ENCODE measurements around the gene LPCAT1.
"Not testable (repeated sequence)": the region's sequence is repeated elsewhere in the genome, so short reads cannot be mapped to it uniquely, and the experiment has no call there.

LPCAT1 gene

GRCh38 chr5:1540831-1541701 lies 17.3 kb upstream of the LPCAT1 start:
- DNase-seq: no peak

- no peak for DNase-seq
Measured at GRCh38 chr5:1540166-1540565, 16.4 kb upstream of the LPCAT1 start.

GRCh38 chr5:1539393-1540161 lies 15.8 kb upstream of the LPCAT1 start:
- DNase-seq: not testable (repeated sequence)

GRCh38 chr5:1538741-1539392 lies 15.1 kb upstream of the LPCAT1 start:
- no peak for DNase-seq

GRCh38 chr5:1538276-1538675 lies 14.5 kb upstream of the LPCAT1 start:
- DNase-seq: no peak

- no peak for DNase-seq
Measured at GRCh38 chr5:1537603-1538154, 13.9 kb upstream of the LPCAT1 start.

GRCh38 chr5:1536871-1537602 lies 13.3 kb upstream of the LPCAT1 start:
- no peak for DNase-seq

GRCh38 chr5:1536322-1536845 lies 12.6 kb upstream of the LPCAT1 start:
- DNase-seq: no peak

GRCh38 chr5:1535646-1536045 lies 11.9 kb upstream of the LPCAT1 start:
- no peak for DNase-seq

GRCh38 chr5:1532384-1532783 lies 8.6 kb upstream of the LPCAT1 start:
- DNase-seq: no peak

- DNase-seq: no peak
Measured at GRCh38 chr5:1529498-1529897, 5.7 kb upstream of the LPCAT1 start.

GRCh38 chr5:1527533-1528205 lies 3.9 kb upstream of the LPCAT1 start:
- no peak for DNase-seq

GRCh38 chr5:1526681-1527131 lies 2.9 kb upstream of the LPCAT1 start:
- DNase-seq: no peak

GRCh38 chr5:1526190-1526631 lies 2.5 kb upstream of the LPCAT1 start:
- DNase-seq: no peak

- no peak for DNase-seq
Measured at GRCh38 chr5:1525624-1526189, 1.9 kb upstream of the LPCAT1 start.

GRCh38 chr5:1524799-1525623 lies 1.3 kb upstream of the LPCAT1 start:
- DNase-seq: no peak

- peak in 1 of 3 experiments; percentile 34 for DNase-seq
Measured at GRCh38 chr5:1524481-1524798, 680 bp upstream of the LPCAT1 start.

GRCh38 chr5:1523480-1523792 lies 324 bp downstream of the LPCAT1 start:
- peak in 2 of 3 experiments; percentile 83 to 92 for DNase-seq

- peak in 2 of 3 experiments; percentile 70 to 79 for DNase-seq
Measured at GRCh38 chr5:1522601-1523479, 920 bp downstream of the LPCAT1 start.
